Renal cortical epithelial cell (primary cell): ENCODE results near the gene ACTL8. TPM values are rescaled to one million over a fixed set of nuclear protein-coding genes. Genes with fewer than 3 reads are reported as not detected.

Experiments
- DNase-seq: peaks from one replicate; pipeline ENCODE4 v3.0.0-alpha.2; 2011; ENCODE audit warnings: low read depth
- total RNA-seq: library from RNA; depleted of rRNA; stranded (reverse); fragments of >200 nt; gene quantifications from 2 replicates; pipeline ENCODE4 v1.2.3, GENCODE V29; 2014

ACTL8 gene
- total RNA-seq, 1 donor from 2014 or later, result not detected

GRCh38 chr1:17875882-17876280, 120.7 kb downstream of the ACTL8 start:
- DNase-seq, result peak; percentile 74

Other genes with a start within 250 kb of the ACTL8 start
- 16.0 and 51.2 TPM in 2 replicates for gene ARHGEF10L, start 215.6 kb upstream of the ACTL8 start, total RNA-seq